SK-N-MC (cell line): Measurements from ENCODE around the gene DUOX2.

Source experiments
- DNase-seq: peaks from one replicate; pipeline ENCODE4 v3.0.0-alpha.2; 2011; ENCODE audit warnings: low read depth, low spot score
- H3K27ac ChIP-seq: fragments of 200-600 bp; sonication (generic); 2 replicates; pipeline ENCODE4 v1.5.1; 2016; ENCODE audit warnings: mixed run types
- H3K36me3 ChIP-seq: fragments of 200-600 bp; sonication (generic); 2 replicates; pipeline ENCODE4 v1.6.1; 2017; ENCODE audit warnings: antibody characterized with exemption, low read length, mixed read lengths; ENCODE audit not compliant: insufficient read depth
- H3K4me3 ChIP-seq: fragments of 200-600 bp; sonication (generic); 2 replicates; pipeline ENCODE4 v1.5.1; 2016
- H3K9ac ChIP-seq: fragments of 200-600 bp; sonication (generic); 2 replicates; pipeline ENCODE4 v1.8.0; 2017; ENCODE audit warnings: mixed run types, mixed read lengths; ENCODE audit not compliant: insufficient read length
- H3K9me3 ChIP-seq: fragments of 200-600 bp; sonication (generic); 2 replicates; pipeline ENCODE4 v1.6.1; 2017; ENCODE audit warnings: low read depth, mild to moderate bottlenecking, antibody characterized with exemption, low read length, moderate library complexity, mixed read lengths
- EZH2 ChIP-seq: fragments of 200-600 bp; sonication (generic); IDR thresholded peaks from one replicate; pipeline ENCODE4 v1.6.1; 2017; ENCODE audit warnings: antibody characterized with exemption
- FOXP2 ChIP-seq: optimal IDR thresholded peaks from 2 replicates; pipeline ENCODE3; 2011; ENCODE audit warnings: mild to moderate bottlenecking, moderate library complexity; ENCODE audit not compliant: insufficient read depth; ENCODE audit errors: extremely low read length, control extremely low read depth
- POLR2AphosphoS5 ChIP-seq: IDR thresholded peaks from 2 replicates; pipeline ENCODE4 v1.6.1; 2012; ENCODE audit warnings: mild to moderate bottlenecking, low read depth, low read length, borderline replicate concordance

The DUOX2 gene

DNA sequence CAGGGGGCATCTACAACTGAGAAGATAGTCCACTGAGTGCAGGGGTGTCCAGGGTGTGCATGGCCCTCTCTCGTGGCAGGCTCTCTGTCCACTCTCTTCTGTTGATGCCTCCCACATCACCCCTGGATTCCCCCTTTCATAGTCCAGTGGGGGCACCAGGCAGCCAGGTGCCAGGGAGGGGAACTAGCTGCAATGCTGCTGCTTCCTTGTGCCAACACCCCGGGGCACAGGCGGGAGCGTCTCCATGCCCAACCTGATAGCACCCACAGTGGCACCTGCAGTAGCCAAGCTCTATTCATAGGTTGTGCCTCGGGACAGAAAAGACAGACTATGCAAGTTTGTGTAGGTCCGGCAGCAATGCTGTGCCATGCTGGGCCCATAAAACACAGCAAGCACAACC is 11.7 kb downstream of the DUOX2 start:
- DNase-seq: no peak

DNA sequence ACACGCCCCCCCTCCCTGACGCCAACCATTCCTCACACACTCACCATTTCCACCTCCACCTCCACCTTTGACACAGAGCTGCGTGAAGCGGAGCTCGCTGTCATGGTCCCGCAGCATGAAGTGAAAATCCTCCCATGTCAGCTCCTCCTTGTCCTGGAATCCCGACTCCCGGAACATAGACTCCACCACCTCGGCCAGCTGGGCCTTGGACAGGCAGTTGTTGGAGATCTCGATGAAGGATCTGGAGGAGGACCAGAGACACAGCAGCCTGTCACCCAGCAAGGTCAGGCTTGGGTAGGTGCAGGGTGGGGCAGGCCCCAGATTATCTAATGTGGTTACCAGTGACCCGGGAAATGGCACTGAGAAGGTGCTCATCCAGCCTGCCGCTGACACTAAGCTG is 12.2 kb downstream of the DUOX2 start:
- TF ChIP-seq FOXP2 (no peak), POLR2AphosphoS5 (no peak), EZH2 (no peak)
- Histone ChIP-seq H3K27ac (no peak overlapping the region), H3K4me3 (no peak overlapping the region), H3K9me3 (no peaks in the 10 kb centered on the region), H3K9ac (no peak overlapping the region), H3K36me3 (no peaks in the 10 kb centered on the region)
- DNase-seq: no peak

More for the DNA sequence above, 11.7 kb downstream of the DUOX2 start:
- no peak for TF ChIP-seq EZH2
- TF ChIP-seq POLR2AphosphoS5: no peak
- TF ChIP-seq FOXP2: no peak
- H3K9me3 ChIP-seq: no peaks in the 10 kb centered on the region
- no peak overlapping the region for H3K9ac ChIP-seq
- H3K36me3 ChIP-seq: no peaks in the 10 kb centered on the region
- H3K27ac ChIP-seq: no peak overlapping the region
- H3K4me3 ChIP-seq: no peak overlapping the region

GRCh38 chr15:45100884-45101625 is 12.9 kb downstream of the DUOX2 start:
- no peak for TF ChIP-seq FOXP2
- no peak for TF ChIP-seq POLR2AphosphoS5
- no peak for TF ChIP-seq EZH2

DNA sequence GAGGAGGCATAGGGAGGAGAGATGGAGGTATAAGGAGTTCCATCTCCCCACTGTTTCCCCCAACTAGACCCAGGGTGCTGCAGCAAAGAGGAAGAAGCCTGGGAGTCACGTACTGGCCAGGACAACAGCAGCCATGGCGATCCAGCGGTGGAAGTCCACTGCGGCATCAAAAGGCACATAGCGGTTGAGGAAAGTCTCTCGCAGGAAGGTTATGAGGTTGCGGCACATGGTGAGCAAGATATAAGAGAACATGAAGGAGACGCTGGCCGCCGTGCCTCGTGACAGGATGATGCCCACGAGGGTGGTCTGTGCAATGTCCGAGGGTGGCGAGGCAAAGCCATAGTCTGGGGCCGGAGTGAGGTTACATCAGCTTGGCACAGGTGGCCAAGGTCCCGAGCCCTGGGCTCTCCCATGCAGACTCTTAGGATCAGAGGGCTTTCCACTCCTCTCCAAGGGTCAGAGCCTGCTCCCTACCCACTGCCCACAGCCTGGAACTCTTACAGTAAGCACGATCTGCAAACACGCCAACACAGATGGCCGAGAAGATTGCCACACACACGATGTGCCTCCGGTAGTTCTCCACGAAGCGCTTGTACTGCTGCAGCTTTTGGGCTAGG is 14.3 kb downstream of the DUOX2 start:
- H3K4me3 ChIP-seq: no peak overlapping the region
- H3K9me3 ChIP-seq: no peaks in the 10 kb centered on the region
- no peak for DNase-seq
- H3K36me3 ChIP-seq: no peaks in the 10 kb centered on the region
- no peak overlapping the region for H3K27ac ChIP-seq
- no peak overlapping the region for H3K9ac ChIP-seq
- TF ChIP-seq EZH2: no peak
- no peak for TF ChIP-seq POLR2AphosphoS5
- no peak for TF ChIP-seq FOXP2

More at GRCh38 chr15:45100884-45101625, 12.9 kb downstream of the DUOX2 start:
- H3K4me3 ChIP-seq: no peak overlapping the region
- H3K27ac ChIP-seq: no peak overlapping the region
- no peak overlapping the region for H3K9ac ChIP-seq
- no peaks in the 10 kb centered on the region for H3K36me3 ChIP-seq
- DNase-seq: no peak
- H3K9me3 ChIP-seq: no peaks in the 10 kb centered on the region

DNA sequence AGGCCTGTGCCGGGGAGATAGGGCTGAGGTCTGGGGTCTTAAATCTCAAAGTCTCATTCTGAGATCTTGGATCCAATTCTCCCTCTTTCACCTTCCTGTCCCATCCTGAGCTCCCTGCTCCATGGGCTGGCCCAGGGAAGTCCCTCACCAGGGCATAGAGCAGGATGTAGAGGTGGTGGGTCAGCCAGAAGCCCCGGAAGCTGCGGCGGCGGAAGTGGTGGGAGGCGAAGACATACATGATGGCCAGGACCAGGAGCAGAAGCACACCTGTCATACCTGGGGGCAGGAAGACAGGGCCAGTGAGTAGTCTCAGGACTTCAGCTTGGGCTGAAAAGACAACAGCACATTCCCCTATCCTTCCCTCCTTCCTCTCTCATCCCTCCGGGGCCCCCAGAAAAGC is 16.5 kb downstream of the DUOX2 start:
- DNase-seq: no peak
- TF ChIP-seq POLR2AphosphoS5: no peak
- no peak for TF ChIP-seq EZH2
- TF ChIP-seq FOXP2: no peak
- Histone ChIP-seq H3K27ac (no peak overlapping the region), H3K9me3 (no peaks in the 10 kb centered on the region), H3K36me3 (no peaks in the 10 kb centered on the region), H3K4me3 (no peak overlapping the region), H3K9ac (no peak overlapping the region)

DNA sequence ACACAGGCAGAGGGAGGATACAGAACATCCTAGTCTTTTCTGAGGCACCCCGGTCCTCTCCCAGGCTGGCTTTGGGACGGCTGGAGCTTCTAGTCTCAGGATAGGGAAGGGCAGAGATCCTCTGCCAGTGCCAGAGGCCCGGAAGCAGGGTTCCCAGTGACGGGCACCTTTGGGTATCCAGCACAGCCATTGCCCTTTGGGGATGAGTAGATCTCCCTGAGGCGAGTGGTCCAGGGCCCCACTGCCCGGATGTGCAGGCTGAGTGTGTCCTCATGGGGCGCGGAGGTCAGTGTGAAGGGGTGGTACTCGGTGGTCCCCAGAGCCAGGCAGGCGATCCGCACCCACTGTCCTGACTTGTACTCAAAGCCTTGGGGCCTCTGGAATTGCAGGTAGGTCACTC is 18.3 kb downstream of the DUOX2 start:
- H3K9me3 ChIP-seq: no peaks in the 10 kb centered on the region
- DNase-seq: no peak
- no peak for TF ChIP-seq FOXP2
- no peak for TF ChIP-seq POLR2AphosphoS5
- TF ChIP-seq EZH2: no peak
- no peaks in the 10 kb centered on the region for H3K36me3 ChIP-seq
- no peak overlapping the region for H3K27ac ChIP-seq
- H3K9ac ChIP-seq: no peak overlapping the region
- no peak overlapping the region for H3K4me3 ChIP-seq

DNA sequence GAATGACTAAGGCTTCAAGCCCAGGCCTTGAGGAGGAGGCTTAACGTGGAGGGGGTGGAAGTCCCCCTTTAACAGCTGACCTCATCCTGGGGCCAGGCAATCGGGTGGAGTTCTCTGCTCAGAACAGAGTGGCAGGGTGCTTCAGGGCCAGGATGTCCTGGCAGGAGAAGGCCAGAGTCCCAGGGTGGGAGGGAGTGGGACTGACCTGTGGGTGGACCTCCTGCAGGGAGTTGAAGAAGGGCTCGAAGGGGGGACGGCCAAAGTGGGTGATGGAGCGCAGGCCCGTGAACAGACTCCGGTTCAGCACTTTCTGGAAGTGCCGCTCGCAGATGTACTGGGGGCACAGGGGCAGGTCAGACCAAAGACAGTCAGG is 19.6 kb downstream of the DUOX2 start:
- H3K36me3 ChIP-seq: no peaks in the 10 kb centered on the region
- no peak overlapping the region for H3K4me3 ChIP-seq
- no peaks in the 10 kb centered on the region for H3K9me3 ChIP-seq
- DNase-seq: no peak
- no peak for TF ChIP-seq POLR2AphosphoS5
- no peak for TF ChIP-seq EZH2
- no peak for TF ChIP-seq FOXP2
- H3K27ac ChIP-seq: no peak overlapping the region
- H3K9ac ChIP-seq: no peak overlapping the region

DNA sequence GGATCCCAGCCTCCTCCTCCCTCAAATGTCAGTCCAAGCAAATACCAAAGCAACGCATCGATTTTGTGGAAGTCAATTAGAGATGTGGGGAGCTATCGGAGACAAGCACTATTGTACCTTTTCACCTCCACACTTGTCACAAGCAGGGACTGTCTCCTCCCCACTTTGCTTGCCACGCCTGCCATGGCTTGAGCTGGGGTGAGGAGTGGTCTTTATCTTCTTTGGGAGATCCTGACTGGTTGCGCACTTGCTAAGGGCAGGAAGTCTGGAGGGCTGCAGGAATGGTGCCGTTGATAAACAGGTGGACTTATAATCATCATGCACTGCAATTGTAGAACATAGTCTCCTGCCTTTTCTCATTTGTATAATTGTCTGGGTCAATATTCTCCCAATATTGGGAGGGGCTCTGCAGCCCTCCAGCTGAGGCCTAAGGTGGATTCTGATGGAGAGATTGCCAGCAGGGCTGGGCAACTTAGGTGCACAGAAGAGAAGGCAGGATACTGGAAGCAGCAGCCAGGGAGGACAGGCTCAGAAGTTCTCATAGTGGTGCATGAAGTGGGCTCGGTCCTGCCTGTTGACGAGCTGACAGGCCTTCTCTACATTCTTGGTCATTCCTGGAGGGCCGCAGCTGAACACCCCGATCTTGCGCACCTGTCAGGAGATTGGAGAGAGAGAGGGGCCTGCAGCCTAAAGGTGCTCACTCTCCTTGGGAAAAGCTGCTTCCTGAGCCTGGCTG is 20.2 kb downstream of the DUOX2 start:
- H3K9me3 ChIP-seq: no peaks in the 10 kb centered on the region
- no peaks in the 10 kb centered on the region for H3K36me3 ChIP-seq
- H3K9ac ChIP-seq: no peak overlapping the region
- no peak for DNase-seq
- TF ChIP-seq EZH2 (no peak), FOXP2 (no peak), POLR2AphosphoS5 (no peak)
- no peak overlapping the region for H3K4me3 ChIP-seq
- H3K27ac ChIP-seq: no peak overlapping the region
